HEK293 (cell line): ENCODE results near the gene UCHL1.

Experiments used
- PATZ1 ChIP-seq: fragments of 450-650 bp; formaldehyde crosslinking; IDR thresholded peaks from 2 replicates; pipeline ENCODE4 v1.5.1; 2016; ENCODE audit warnings: missing biosample characterization, missing genetic modification characterization
- REST ChIP-seq: fragments of 450-650 bp; formaldehyde crosslinking; IDR thresholded peaks from 2 replicates; pipeline ENCODE4 v1.5.1; 2016; ENCODE audit warnings: missing biosample characterization, missing genetic modification characterization
- SALL2 ChIP-seq: fragments of 450-650 bp; formaldehyde crosslinking; IDR thresholded peaks from 2 replicates; pipeline ENCODE4 v1.5.0; 2017; ENCODE audit warnings: missing biosample characterization, mild to moderate bottlenecking, missing genetic modification characterization, borderline replicate concordance
- ZNF791 ChIP-seq: fragments of 450-650 bp; formaldehyde crosslinking; IDR thresholded peaks from 2 replicates; pipeline ENCODE4 v1.5.1; 2016; ENCODE audit warnings: missing biosample characterization, missing genetic modification characterization
- TF ChIP-seq, protein P1 (sequence below): fragments of 450-650 bp; formaldehyde crosslinking; IDR thresholded peaks from 2 replicates; pipeline ENCODE4 v1.5.1; 2016; ENCODE audit warnings: missing biosample characterization, missing genetic modification characterization, low read depth
- TF ChIP-seq, protein P2 (sequence below): fragments of 450-650 bp; formaldehyde crosslinking; IDR thresholded peaks from 2 replicates; pipeline ENCODE4 v1.5.1; 2016; ENCODE audit warnings: missing biosample characterization, missing genetic modification characterization

DNA sequence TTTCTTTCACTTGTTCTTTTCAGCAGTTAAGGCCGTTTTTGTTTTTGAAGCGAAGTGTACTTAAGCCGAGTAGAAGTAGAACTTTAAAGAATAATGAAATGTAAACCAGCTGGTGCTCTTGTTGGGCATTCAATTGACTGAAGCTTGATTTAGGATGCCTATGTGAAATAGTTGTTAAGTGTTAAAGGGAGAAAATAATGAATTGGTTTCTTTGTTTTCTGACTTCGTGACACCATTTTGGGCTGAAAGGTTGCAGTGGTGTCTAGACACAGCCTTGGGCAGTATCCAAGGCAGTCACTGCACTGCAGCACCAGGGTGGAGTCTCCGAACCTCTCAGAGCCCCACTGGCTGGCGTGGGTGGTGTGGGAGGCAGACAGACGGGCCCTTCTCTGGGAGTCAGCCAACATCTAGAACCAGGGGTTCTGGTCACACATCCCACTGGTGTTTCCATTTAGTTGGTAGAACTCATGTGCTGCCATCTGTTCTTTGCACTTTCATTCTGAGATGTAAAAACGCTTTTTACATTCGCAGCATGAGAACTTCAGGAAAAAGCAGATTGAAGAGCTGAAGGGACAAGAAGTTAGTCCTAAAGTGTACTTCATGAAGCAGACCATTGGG, 3.5 kb downstream of the UCHL1 start:
- TF ChIP-seq, protein P1, sequence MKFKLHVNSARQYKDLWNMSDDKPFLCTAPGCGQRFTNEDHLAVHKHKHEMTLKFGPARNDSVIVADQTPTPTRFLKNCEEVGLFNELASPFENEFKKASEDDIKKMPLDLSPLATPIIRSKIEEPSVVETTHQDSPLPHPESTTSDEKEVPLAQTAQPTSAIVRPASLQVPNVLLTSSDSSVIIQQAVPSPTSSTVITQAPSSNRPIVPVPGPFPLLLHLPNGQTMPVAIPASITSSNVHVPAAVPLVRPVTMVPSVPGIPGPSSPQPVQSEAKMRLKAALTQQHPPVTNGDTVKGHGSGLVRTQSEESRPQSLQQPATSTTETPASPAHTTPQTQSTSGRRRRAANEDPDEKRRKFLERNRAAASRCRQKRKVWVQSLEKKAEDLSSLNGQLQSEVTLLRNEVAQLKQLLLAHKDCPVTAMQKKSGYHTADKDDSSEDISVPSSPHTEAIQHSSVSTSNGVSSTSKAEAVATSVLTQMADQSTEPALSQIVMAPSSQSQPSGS: no peak
- no peak for TF ChIP-seq ZNF791
- TF ChIP-seq, protein P2, sequence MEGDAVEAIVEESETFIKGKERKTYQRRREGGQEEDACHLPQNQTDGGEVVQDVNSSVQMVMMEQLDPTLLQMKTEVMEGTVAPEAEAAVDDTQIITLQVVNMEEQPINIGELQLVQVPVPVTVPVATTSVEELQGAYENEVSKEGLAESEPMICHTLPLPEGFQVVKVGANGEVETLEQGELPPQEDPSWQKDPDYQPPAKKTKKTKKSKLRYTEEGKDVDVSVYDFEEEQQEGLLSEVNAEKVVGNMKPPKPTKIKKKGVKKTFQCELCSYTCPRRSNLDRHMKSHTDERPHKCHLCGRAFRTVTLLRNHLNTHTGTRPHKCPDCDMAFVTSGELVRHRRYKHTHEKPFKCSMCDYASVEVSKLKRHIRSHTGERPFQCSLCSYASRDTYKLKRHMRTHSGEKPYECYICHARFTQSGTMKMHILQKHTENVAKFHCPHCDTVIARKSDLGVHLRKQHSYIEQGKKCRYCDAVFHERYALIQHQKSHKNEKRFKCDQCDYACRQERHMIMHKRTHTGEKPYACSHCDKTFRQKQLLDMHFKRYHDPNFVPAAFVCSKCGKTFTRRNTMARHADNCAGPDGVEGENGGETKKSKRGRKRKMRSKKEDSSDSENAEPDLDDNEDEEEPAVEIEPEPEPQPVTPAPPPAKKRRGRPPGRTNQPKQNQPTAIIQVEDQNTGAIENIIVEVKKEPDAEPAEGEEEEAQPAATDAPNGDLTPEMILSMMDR (tag by site-specific recombination): no peak
- TF ChIP-seq REST: no peak
- no peak for TF ChIP-seq SALL2 (tag by site-specific recombination)
- TF ChIP-seq PATZ1: no peak
